Loucy (cell line): ENCODE measurements around the gene CCL23.

Source experiments
- H2AFZ ChIP-seq: fragments of 200-600 bp; sonication (generic); 2 replicates; pipeline ENCODE4 v1.6.0; 2016; ENCODE audit warnings: antibody characterized with exemption, mild to moderate bottlenecking, low read length, moderate library complexity
- H3F3A ChIP-seq: fragments of 200-600 bp; 2 replicates; pipeline ENCODE4 v1.6.0; 2016; ENCODE audit warnings: antibody characterized with exemption, low read depth, mild to moderate bottlenecking
- H3K27me3 ChIP-seq: fragments of 200-600 bp; sonication (generic); 2 replicates; pipeline ENCODE4 v1.6.1; 2014; ENCODE audit warnings: low read length, mild to moderate bottlenecking; ENCODE audit not compliant: insufficient read depth, poor library complexity, severe bottlenecking
- H3K36me3 ChIP-seq: fragments of 200-600 bp; sonication (generic); 2 replicates; pipeline ENCODE4 v1.6.1; 2016; ENCODE audit warnings: low read length; ENCODE audit not compliant: insufficient read depth
- H3K4me1 ChIP-seq: fragments of 200-600 bp; sonication (generic); 2 replicates; pipeline ENCODE4 v1.5.1; 2014; ENCODE audit warnings: low read length, mild to moderate bottlenecking; ENCODE audit not compliant: insufficient read depth, poor library complexity, severe bottlenecking
- H3K4me2 ChIP-seq: fragments of 200-600 bp; sonication (generic); 2 replicates; pipeline ENCODE4 v1.6.0; 2014; ENCODE audit warnings: antibody characterized with exemption, low read length, low read depth, mild to moderate bottlenecking; ENCODE audit not compliant: poor library complexity, severe bottlenecking
- H3K4me3 ChIP-seq: fragments of 200-600 bp; sonication (generic); 2 replicates; pipeline ENCODE4 v1.5.1; 2014; ENCODE audit warnings: low read length, mild to moderate bottlenecking, mixed read lengths; ENCODE audit not compliant: poor library complexity, severe bottlenecking
- H3K79me2 ChIP-seq: fragments of 200-600 bp; sonication (generic); 2 replicates; pipeline ENCODE4 v1.6.1; 2014; ENCODE audit warnings: low read length; ENCODE audit not compliant: insufficient read depth
- H3K9ac ChIP-seq: fragments of 200-600 bp; sonication (generic); 2 replicates; pipeline ENCODE4 v1.6.0; 2014; ENCODE audit warnings: mild to moderate bottlenecking, low read depth, low read length, moderate library complexity; ENCODE audit not compliant: poor library complexity, severe bottlenecking
- H3K9me2 ChIP-seq: fragments of 200-600 bp; sonication (generic); replicated peaks from 2 replicates; pipeline ENCODE4 v1.6.1; 2016; ENCODE audit warnings: low read depth, low read length, mixed read lengths
- H3K9me3 ChIP-seq: fragments of 200-600 bp; sonication (generic); 2 replicates; pipeline ENCODE4 v1.6.1; 2014; ENCODE audit warnings: mild to moderate bottlenecking, antibody characterized with exemption, low read length, low read depth; ENCODE audit not compliant: insufficient read depth
- H4K20me1 ChIP-seq: fragments of 200-600 bp; sonication (generic); 2 replicates; pipeline ENCODE4 v1.6.0; 2014; ENCODE audit warnings: antibody characterized with exemption, low read length, mild to moderate bottlenecking; ENCODE audit not compliant: insufficient read depth, poor library complexity, severe bottlenecking
- EZH2phosphoT487 ChIP-seq: fragments of 200-600 bp; IDR thresholded peaks from 2 replicates; pipeline ENCODE4 v1.6.1; 2018; ENCODE audit warnings: antibody characterized with exemption, mild to moderate bottlenecking, moderate library complexity, borderline replicate concordance
- TF ChIP-seq, protein P1 (sequence below): fragments of 200-600 bp; sonication (generic); conservative IDR thresholded peaks from 2 replicates; pipeline ENCODE4 v1.5.1; 2014; ENCODE audit warnings: mild to moderate bottlenecking, antibody characterized with exemption, low read length

CCL23 gene

GRCh38 chr17:36002631-36003030, 15.1 kb downstream of the CCL23 start:
- Histone ChIP-seq H3K79me2 (no peaks in the 10 kb centered on the region), H3F3A (no peaks in the 10 kb centered on the region), H3K36me3 (no peaks in the 10 kb centered on the region), H4K20me1 (no peaks in the 10 kb centered on the region), H3K4me1 (peaks cover 9% of the 10 kb centered on the region), H3K9ac (no peak overlapping the region), H3K9me3 (no peaks in the 10 kb centered on the region), H2AFZ (no peak overlapping the region), H3K27me3 (no peaks in the 10 kb centered on the region), H3K4me3 (no peak overlapping the region), H3K4me2 (no peak overlapping the region), H3K9me2 (no peaks in the 10 kb centered on the region)
- TF ChIP-seq, protein P1, sequence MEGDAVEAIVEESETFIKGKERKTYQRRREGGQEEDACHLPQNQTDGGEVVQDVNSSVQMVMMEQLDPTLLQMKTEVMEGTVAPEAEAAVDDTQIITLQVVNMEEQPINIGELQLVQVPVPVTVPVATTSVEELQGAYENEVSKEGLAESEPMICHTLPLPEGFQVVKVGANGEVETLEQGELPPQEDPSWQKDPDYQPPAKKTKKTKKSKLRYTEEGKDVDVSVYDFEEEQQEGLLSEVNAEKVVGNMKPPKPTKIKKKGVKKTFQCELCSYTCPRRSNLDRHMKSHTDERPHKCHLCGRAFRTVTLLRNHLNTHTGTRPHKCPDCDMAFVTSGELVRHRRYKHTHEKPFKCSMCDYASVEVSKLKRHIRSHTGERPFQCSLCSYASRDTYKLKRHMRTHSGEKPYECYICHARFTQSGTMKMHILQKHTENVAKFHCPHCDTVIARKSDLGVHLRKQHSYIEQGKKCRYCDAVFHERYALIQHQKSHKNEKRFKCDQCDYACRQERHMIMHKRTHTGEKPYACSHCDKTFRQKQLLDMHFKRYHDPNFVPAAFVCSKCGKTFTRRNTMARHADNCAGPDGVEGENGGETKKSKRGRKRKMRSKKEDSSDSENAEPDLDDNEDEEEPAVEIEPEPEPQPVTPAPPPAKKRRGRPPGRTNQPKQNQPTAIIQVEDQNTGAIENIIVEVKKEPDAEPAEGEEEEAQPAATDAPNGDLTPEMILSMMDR = no peak
- TF ChIP-seq EZH2phosphoT487 = no peak

DNA sequence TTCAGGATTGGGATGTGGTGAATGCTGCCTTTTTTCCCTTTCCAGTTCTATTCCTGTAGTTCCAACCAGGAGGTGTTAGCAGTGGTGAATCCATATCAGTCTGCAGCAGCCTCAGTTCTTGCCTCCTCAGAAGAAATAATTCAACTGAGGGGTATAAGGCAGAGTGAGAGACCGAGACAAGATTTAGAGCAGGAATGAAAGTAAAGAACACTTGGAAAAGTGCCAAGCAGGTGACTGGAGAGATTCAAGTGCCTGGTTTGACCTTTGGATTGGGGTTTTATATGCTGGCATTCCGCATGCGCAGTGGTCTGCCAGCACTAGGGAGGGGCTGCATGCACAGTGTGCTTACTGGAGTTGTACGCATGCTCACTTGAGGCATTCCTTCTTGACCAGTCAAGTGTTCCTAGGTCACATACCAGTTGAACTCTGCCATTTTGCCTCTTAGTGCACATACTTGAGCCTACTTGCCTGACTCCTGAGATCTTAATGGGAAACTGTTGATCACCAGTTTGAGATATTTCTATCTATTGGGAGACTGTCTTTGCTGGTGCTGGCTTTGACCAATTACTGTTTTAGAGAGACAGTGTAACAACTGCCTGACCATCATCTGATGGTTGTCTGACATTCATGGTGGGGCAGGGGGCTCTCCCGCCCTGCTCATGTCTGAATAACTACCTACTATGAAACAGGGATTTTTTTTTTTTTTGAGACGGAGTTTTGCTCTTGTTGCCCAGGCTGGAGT, 15.7 kb downstream of the CCL23 start:
- Histone ChIP-seq H3K27me3 (no peaks in the 10 kb centered on the region), H3K4me2 (no peak overlapping the region), H3K4me3 (no peak overlapping the region), H3K9me3 (no peaks in the 10 kb centered on the region), H3K4me1 (peaks cover 9% of the 10 kb centered on the region), H2AFZ (no peak overlapping the region), H3K9ac (no peak overlapping the region), H3K79me2 (no peaks in the 10 kb centered on the region), H4K20me1 (no peaks in the 10 kb centered on the region), H3F3A (no peaks in the 10 kb centered on the region), H3K36me3 (no peaks in the 10 kb centered on the region), H3K9me2 (no peaks in the 10 kb centered on the region)
- TF ChIP-seq, protein P1 = no peak
- no peak for TF ChIP-seq EZH2phosphoT487

DNA sequence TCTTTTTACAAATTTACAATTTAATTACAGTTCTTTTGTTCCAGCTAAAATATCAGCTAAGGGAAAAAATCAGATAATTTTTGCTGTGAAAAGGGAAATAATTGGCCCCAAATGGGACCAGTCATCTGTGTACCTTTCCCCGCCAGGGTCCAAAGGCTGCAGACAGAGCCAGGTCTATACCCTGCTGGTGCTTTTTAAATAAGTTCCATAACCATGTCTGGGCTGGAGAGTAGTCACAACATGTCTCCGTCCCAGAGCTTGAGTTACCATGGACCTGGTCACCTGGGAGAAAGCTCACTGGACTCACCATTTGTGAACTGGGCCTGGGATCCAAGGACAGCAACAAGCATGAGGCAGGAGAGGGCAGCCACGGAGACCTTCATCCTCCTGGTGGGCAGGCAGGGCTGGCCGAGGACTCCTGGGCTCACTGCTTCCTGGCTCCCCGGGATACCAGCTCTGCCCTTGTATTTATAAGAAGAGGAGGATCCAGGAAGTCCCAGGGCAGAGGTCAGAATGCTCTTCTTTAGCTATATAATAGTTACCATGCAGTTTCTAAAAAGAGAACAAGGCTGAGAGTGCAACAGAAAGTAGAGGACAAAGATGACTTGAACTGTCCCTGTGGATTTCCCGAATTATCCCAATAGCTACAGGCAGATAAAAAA, 16.5 kb downstream of the CCL23 start, which contains the start of gene CCL15:
Gene CCL15 (minus strand): TSS at position 444 of the 662 bp plus-strand sequence. CDS start 61 bp downstream, at position 383.
- H3K27me3 ChIP-seq = no peaks in the 10 kb centered on the region
- peaks cover 9% of the 10 kb centered on the region for H3K4me1 ChIP-seq
- H3K4me3 ChIP-seq = no peak within 1 kb of the TSS
- TF ChIP-seq EZH2phosphoT487 = no peak
- TF ChIP-seq, protein P1 = no peak
- H3K36me3 ChIP-seq = no peaks in the 10 kb centered on the region
- no peaks in the 10 kb centered on the region for H4K20me1 ChIP-seq
- no peak within 1 kb of the TSS for H2AFZ ChIP-seq
- no peaks in the 10 kb centered on the region for H3K9me3 ChIP-seq
- no peaks in the 10 kb centered on the region for H3F3A ChIP-seq
- no peaks in the 10 kb centered on the region for H3K79me2 ChIP-seq
- no peak within 1 kb of the TSS for H3K9ac ChIP-seq
- H3K4me2 ChIP-seq = no peak within 1 kb of the TSS
- no peaks in the 10 kb centered on the region for H3K9me2 ChIP-seq
